ENCODE data around the gene LCE3A. TPM values are rescaled to one million over a fixed set of nuclear protein-coding genes. Genes with fewer than 3 reads are reported as not detected.
"Not testable (repeated sequence)": the region's sequence is repeated elsewhere in the genome, so short reads cannot be mapped to it uniquely, and the experiment has no call there.

LCE3A gene
- total and polyA plus RNA-seq, 7 donors, result not detected

GRCh38 chr1:152582647-152583046, 40.3 kb downstream of the LCE3A start:
- WGBS, 3 donors, result 32 to 74% (median 41%) methylated on average over 1 of the region's 1 CpG
- Histone ChIP-seq H3K27me3 (ENCODE audit: insufficient read depth in 3 of 3, low read length in 2 of 3) (no peaks in the 10 kb centered on the region), H3K36me3 (ENCODE audit: insufficient read depth in 1 of 2, low read depth in 1 of 2) (no peaks in the 10 kb centered on the region), H3K4me3 (no peak overlapping the region), H3K4me1 (no peaks in the 10 kb centered on the region), H3K9me3 (no peaks in the 10 kb centered on the region), H3K27ac (no peak overlapping the region)
- intact Hi-C loops (cut with DNase I), result no loop called here
- ATAC-seq, result no peak
- no peak for DNase-seq
- TF ChIP-seq CTCF (IDR thresholded peaks at IDR 0.05), result no peak

- intact Hi-C loops (cut with DNase I), result no loop called here
- Histone ChIP-seq H3K9me3 (no peaks in the 10 kb centered on the region), H3K36me3 (ENCODE audit: insufficient read depth in 1 of 2, low read depth in 1 of 2) (no peaks in the 10 kb centered on the region), H3K27ac (no peak within 1 kb of the TSS), H3K27me3 (ENCODE audit: insufficient read depth in 3 of 3, low read length in 2 of 3) (no peaks in the 10 kb centered on the region), H3K4me3 (no peak within 1 kb of the TSS), H3K4me1 (no peaks in the 10 kb centered on the region)
- ATAC-seq (no peak), DNase-seq (no peak)
- 63 to 71% (median 65%) methylated on average over 4 of the region's 4 CpGs for WGBS, 3 donors
- TF ChIP-seq CTCF (IDR thresholded peaks at IDR 0.05), result no peak
Measured at GRCh38 chr1:152580433-152580832, 42.5 kb downstream of the LCE3A start, which contains the start of gene LCE3D. TSS of gene LCE3D (minus strand) at chr1:152580516. CDS start at chr1:152579936, 580 bp downstream.

GRCh38 chr1:152579526-152579925, 43.4 kb downstream of the LCE3A start:
- ATAC-seq; H3K27me3 ChIP-seq (ENCODE audit: insufficient read depth in 3 of 3, low read length in 2 of 3); H3K4me1 ChIP-seq; H3K27ac ChIP-seq; H3K4me3 ChIP-seq; DNase-seq; H3K9me3 ChIP-seq; H3K36me3 ChIP-seq (ENCODE audit: insufficient read depth in 1 of 2, low read depth in 1 of 2); intact Hi-C loops (cut with DNase I): not testable (repeated sequence)
- WGBS, 3 donors, result 79 to 90% (median 87%) methylated on average over 2 to 9 of the region's 9 CpGs

GRCh38 chr1:152577168-152577567, 45.7 kb downstream of the LCE3A start:
- DNase-seq, result no peak
- Histone ChIP-seq H3K4me3 (no peak overlapping the region), H3K27me3 (ENCODE audit: insufficient read depth in 3 of 3, low read length in 2 of 3) (no peaks in the 10 kb centered on the region), H3K9me3 (no peaks in the 10 kb centered on the region), H3K27ac (no peak overlapping the region), H3K36me3 (ENCODE audit: insufficient read depth in 1 of 2, low read depth in 1 of 2) (no peaks in the 10 kb centered on the region), H3K4me1 (no peaks in the 10 kb centered on the region)
- WGBS, 3 donors, result 71 to 83% (median 79%) methylated on average over 2 of the region's 2 CpGs
- no peak for TF ChIP-seq CTCF (IDR thresholded peaks at IDR 0.05)
- no peak for ATAC-seq
- intact Hi-C loops (cut with DNase I), result no loop called here

Other genes starting within 250 kb of the LCE3A start
- not detected for gene CRNN, start 208.8 kb downstream of the LCE3A start, total RNA-seq
- under 1 TPM in 2 of 3 donors, not detected in 1; 0.28 to 0.30 TPM for gene CRNN, start 208.8 kb downstream of the LCE3A start, polyA plus RNA-seq
- gene LCE5A, start 112.3 kb downstream of the LCE3A start, total RNA-seq, result not detected
- not detected for gene LCE5A, start 112.3 kb downstream of the LCE3A start, polyA plus RNA-seq
- gene CRCT1, start 108.6 kb downstream of the LCE3A start, total RNA-seq, result not detected
- not detected for gene CRCT1, start 108.6 kb downstream of the LCE3A start, polyA plus RNA-seq
- gene LCE3E, start 56.3 kb downstream of the LCE3A start, total RNA-seq, result not detected
- gene LCE3E, start 56.3 kb downstream of the LCE3A start, polyA plus RNA-seq, result not detected
- gene LCE3D, start 42.6 kb downstream of the LCE3A start, total RNA-seq, result not detected
- not detected for gene LCE3D, start 42.6 kb downstream of the LCE3A start, polyA plus RNA-seq
- not detected for gene LCE3C, start 22.9 kb downstream of the LCE3A start, total RNA-seq
- not detected for gene LCE3C, start 22.9 kb downstream of the LCE3A start, polyA plus RNA-seq
- not detected for gene LCE3B, start 9.3 kb downstream of the LCE3A start, total RNA-seq
- not detected for gene LCE3B, start 9.3 kb downstream of the LCE3A start, polyA plus RNA-seq
- gene LCE2D, start 40.3 kb upstream of the LCE3A start, total RNA-seq, result not detected
- not detected for gene LCE2D, start 40.3 kb upstream of the LCE3A start, polyA plus RNA-seq
- not detected for gene LCE2C, start 52.2 kb upstream of the LCE3A start, total RNA-seq
- not detected for gene LCE2C, start 52.2 kb upstream of the LCE3A start, polyA plus RNA-seq
- not detected for gene LCE2B, start 63.0 kb upstream of the LCE3A start, total RNA-seq
- not detected for gene LCE2B, start 63.0 kb upstream of the LCE3A start, polyA plus RNA-seq
- gene LCE2A, start 75.2 kb upstream of the LCE3A start, total RNA-seq, result not detected
- gene LCE2A, start 75.2 kb upstream of the LCE3A start, polyA plus RNA-seq, result not detected
- gene LCE4A, start 85.1 kb upstream of the LCE3A start, total RNA-seq, result not detected
- gene LCE4A, start 85.1 kb upstream of the LCE3A start, polyA plus RNA-seq, result not detected
- gene KPRP, start 134.9 kb upstream of the LCE3A start, total RNA-seq, result under 1 TPM in 1 of 4 donors, not detected in 3; 0.17 TPM
- not detected for gene KPRP, start 134.9 kb upstream of the LCE3A start, polyA plus RNA-seq
- not detected for gene LCE1F, start 152.0 kb upstream of the LCE3A start, total RNA-seq
- not detected for gene LCE1F, start 152.0 kb upstream of the LCE3A start, polyA plus RNA-seq
- gene LCE1E, start 163.2 kb upstream of the LCE3A start, total RNA-seq, result not detected
- gene LCE1E, start 163.2 kb upstream of the LCE3A start, polyA plus RNA-seq, result not detected
- gene LCE1D, start 173.6 kb upstream of the LCE3A start, total RNA-seq, result not detected
- not detected for gene LCE1D, start 173.6 kb upstream of the LCE3A start, polyA plus RNA-seq
- gene LCE1C, start 183.5 kb upstream of the LCE3A start, total RNA-seq, result not detected
- gene LCE1C, start 183.5 kb upstream of the LCE3A start, polyA plus RNA-seq, result not detected
- gene LCE1B, start 188.9 kb upstream of the LCE3A start, total RNA-seq, result not detected
- gene LCE1B, start 188.9 kb upstream of the LCE3A start, polyA plus RNA-seq, result not detected
- not detected for gene LCE1A, start 204.4 kb upstream of the LCE3A start, total RNA-seq
- gene LCE1A, start 204.4 kb upstream of the LCE3A start, polyA plus RNA-seq, result not detected
- not detected for gene LCE6A, start 219.8 kb upstream of the LCE3A start, total RNA-seq
- gene LCE6A, start 219.8 kb upstream of the LCE3A start, polyA plus RNA-seq, result not detected
- gene LCE7A, start 236.9 kb upstream of the LCE3A start, total RNA-seq, result not detected
- not detected for gene LCE7A, start 236.9 kb upstream of the LCE3A start, polyA plus RNA-seq

Measured in psoas muscle (tissue), 8 donors.